Measurements from ENCODE around the gene SHB. TPM values are rescaled to one million over a fixed set of nuclear protein-coding genes. Genes with fewer than 3 reads are reported as not detected.

SHB gene
- total RNA-seq, 1 experiment from 2014 or later, result 12.2 TPM

DNA sequence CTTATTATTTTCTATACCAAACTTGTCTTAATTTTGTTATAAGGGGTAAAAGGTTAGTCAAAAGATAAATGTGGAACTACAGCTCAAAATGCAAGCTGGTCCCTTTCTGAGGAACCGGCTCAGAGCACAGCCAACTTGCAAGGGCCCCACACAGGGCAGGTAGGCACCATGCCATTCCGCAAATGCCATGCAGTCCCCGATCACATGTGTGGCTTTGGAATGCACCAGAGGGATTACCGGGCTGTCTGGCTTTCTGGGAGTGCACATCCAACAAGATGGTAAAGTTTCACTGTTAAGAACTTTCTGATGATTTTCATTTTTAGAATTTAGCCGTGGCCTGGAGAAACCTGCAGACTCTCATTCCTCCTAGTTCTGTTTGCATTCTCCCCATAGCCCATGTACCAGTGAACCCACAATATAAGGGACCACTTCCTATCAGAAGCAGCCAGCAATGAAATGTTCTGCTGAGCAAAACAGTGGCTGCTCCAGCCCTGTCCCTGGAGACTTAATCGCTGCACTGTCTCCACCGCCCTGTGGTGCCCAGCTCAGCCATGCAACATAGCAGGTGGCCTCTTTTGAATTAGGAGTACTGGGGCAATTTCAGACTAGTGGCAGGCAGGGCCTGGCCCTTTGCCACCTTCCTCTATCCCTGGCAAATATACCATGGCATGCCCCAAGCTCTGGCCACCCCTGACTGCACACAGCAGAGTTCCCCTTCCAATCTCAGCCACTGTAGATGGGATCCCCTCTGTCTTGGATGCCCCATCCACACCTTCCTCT lies 11.4 kb downstream of the SHB start (continued):
- TF ChIP-seq ZNF512 (CRISPR knock-in tag; IDR thresholded peaks at IDR 0.05; ENCODE audit: borderline replicate concordance), result no peak
- TF ChIP-seq, protein P1, sequence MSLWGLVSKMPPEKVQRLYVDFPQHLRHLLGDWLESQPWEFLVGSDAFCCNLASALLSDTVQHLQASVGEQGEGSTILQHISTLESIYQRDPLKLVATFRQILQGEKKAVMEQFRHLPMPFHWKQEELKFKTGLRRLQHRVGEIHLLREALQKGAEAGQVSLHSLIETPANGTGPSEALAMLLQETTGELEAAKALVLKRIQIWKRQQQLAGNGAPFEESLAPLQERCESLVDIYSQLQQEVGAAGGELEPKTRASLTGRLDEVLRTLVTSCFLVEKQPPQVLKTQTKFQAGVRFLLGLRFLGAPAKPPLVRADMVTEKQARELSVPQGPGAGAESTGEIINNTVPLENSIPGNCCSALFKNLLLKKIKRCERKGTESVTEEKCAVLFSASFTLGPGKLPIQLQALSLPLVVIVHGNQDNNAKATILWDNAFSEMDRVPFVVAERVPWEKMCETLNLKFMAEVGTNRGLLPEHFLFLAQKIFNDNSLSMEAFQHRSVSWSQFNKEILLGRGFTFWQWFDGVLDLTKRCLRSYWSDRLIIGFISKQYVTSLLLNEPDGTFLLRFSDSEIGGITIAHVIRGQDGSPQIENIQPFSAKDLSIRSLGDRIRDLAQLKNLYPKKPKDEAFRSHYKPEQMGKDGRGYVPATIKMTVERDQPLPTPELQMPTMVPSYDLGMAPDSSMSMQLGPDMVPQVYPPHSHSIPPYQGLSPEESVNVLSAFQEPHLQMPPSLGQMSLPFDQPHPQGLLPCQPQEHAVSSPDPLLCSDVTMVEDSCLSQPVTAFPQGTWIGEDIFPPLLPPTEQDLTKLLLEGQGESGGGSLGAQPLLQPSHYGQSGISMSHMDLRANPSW (CRISPR knock-in tag; conservative IDR thresholded peaks at IDR 0.05; ENCODE audit: low read depth), result no peak

DNA sequence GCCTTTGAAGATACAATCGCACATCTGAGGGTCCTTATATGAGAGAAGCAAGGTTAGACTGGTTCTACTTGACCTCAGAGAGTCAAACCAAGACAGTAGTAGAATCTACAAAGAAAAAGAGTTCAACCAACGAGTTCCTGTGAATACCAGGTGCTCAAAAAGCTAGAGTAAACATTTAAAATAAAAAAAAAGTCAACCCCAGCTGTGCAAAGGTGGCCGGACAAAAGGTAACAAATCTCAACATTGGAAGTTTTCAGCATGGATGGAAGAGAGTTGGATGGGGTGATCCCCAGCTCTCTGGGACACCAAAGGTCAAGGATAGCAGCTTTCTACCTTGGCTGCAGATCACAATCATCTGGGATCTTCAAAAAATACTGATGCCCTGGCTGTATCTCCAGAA lies 14.4 kb downstream of the SHB start:
- POLR2A ChIA-PET, result no interaction called here
- no peak overlapping the region for H3K27ac Mint-ChIP-seq
- H3K36me3 Mint-ChIP-seq, result no peaks in the 10 kb centered on the region
- no peaks in the 10 kb centered on the region for H3K9me3 Mint-ChIP-seq
- H3K4me3 Mint-ChIP-seq, result no peak overlapping the region
- TF ChIP-seq TEAD4 (CRISPR knock-in tag; IDR thresholded peaks at IDR 0.05) (no peak), ETV6 (CRISPR knock-in tag; IDR thresholded peaks at IDR 0.05) (no peak), HMGXB4 (CRISPR knock-in tag; IDR thresholded peaks at IDR 0.05) (no peak), GABPB1 (CRISPR knock-in tag; IDR thresholded peaks at IDR 0.05) (no peak), PRDM15 (CRISPR knock-in tag; IDR thresholded peaks at IDR 0.05) (no peak), JUN (CRISPR knock-in tag; IDR thresholded peaks at IDR 0.05) (no peak), ZNF138 (CRISPR knock-in tag; conservative IDR thresholded peaks at IDR 0.05) (no peak), KAT7 (CRISPR knock-in tag; IDR thresholded peaks at IDR 0.05; ENCODE audit: borderline replicate concordance) (no peak), TEAD1 (CRISPR knock-in tag; IDR thresholded peaks at IDR 0.05) (no peak), IRF1 (CRISPR knock-in tag; IDR thresholded peaks at IDR 0.05) (no peak), CBFB (CRISPR knock-in tag; IDR thresholded peaks at IDR 0.05; ENCODE audit: low read depth) (no peak)
- TF ChIP-seq, protein P2, sequence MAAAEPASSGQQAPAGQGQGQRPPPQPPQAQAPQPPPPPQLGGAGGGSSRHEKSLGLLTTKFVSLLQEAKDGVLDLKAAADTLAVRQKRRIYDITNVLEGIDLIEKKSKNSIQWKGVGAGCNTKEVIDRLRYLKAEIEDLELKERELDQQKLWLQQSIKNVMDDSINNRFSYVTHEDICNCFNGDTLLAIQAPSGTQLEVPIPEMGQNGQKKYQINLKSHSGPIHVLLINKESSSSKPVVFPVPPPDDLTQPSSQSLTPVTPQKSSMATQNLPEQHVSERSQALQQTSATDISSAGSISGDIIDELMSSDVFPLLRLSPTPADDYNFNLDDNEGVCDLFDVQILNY (CRISPR knock-in tag; IDR thresholded peaks at IDR 0.05), result no peak
- peaks cover 73% of the 10 kb centered on the region for H3K4me1 Mint-ChIP-seq
- H3K27me3 Mint-ChIP-seq (ENCODE audit: low read depth), result no peaks in the 10 kb centered on the region; the same call in 1 of the 2 replicates
- CTCF ChIA-PET, result interaction anchor here (1.0 to 1.3 kb wide), 2 partner anchors 37 to 55 kb away, joined by 3 to 6 read pairs; no protein-coding TSS in a partner anchor
- no peak for DNase-seq (ENCODE audit: low spot score)
- ATAC-seq, result no peak

Measured in WTC11 (cell line).